PC-3 (cell line): ENCODE data around the gene CLSTN1. TPM values are rescaled to one million over a fixed set of nuclear protein-coding genes. Genes with fewer than 3 reads are reported as not detected.
A peak's percentile ranks its signal among the peaks of the same experiment; 100 is the strongest.

ENCODE experiments used
- ATAC-seq: fragments of 200-7000 bp; cut with Tn5 transposase; 2 replicates; pipeline ENCODE4 v1.9.1; 2020; ENCODE audit warnings: mild to moderate bottlenecking, moderate library complexity
- BruUV-seq: library from RNA; stranded (reverse); fragments of 400-500 nt; replicated peaks from 2 replicates; lab custom pipeline; 2021; lab: Mats Ljungman, UMichigan
- CTCF ChIA-PET: fragments of 300-600 bp; sonication (Branson Sonifier 250); formaldehyde crosslinking; loops from one replicate; lab custom pipeline; 2022; ENCODE audit warnings: antibody characterized with exemption; lab: Charles Lee
- POLR2A ChIA-PET: fragments of 300-600 bp; sonication (Branson Sonifier 250); formaldehyde crosslinking; loops from one replicate; lab custom pipeline; 2022; ENCODE audit warnings: antibody characterized with exemption; ENCODE audit not compliant: unreplicated experiment; lab: Charles Lee
- DNase-seq: peaks from one replicate; pipeline ENCODE4 v3.0.0-alpha.2; 2015
- H2AFZ ChIP-seq: fragments of 300-600 bp; sonication (generic); 2 replicates; pipeline ENCODE4 v1.6.0; 2016; ENCODE audit warnings: antibody characterized with exemption, low read length
- H3F3A ChIP-seq: fragments of 300-600 bp; sonication (generic); one replicate; pipeline ENCODE4 v1.6.0; 2017; ENCODE audit warnings: antibody characterized with exemption, low read length, control low read depth, mild to moderate bottlenecking; ENCODE audit not compliant: unreplicated experiment
- H3K27ac ChIP-seq: fragments of 300-600 bp; sonication (generic); 2 replicates; pipeline ENCODE4 v1.5.1; 2016; ENCODE audit warnings: mild to moderate bottlenecking, low read length
- H3K27me3 ChIP-seq: fragments of 300-600 bp; sonication (generic); 2 replicates; pipeline ENCODE4 v1.6.1; 2016; ENCODE audit warnings: low read length, mixed read lengths
- H3K36me3 ChIP-seq: fragments of 300-600 bp; sonication (generic); 2 replicates; pipeline ENCODE4 v1.6.1; 2016; ENCODE audit warnings: low read depth, mixed run types, low read length, mixed read lengths
- H3K4me1 ChIP-seq: fragments of 300-600 bp; sonication (generic); 2 replicates; pipeline ENCODE4 v1.5.1; 2016; ENCODE audit warnings: low read length; ENCODE audit not compliant: insufficient read depth
- H3K4me2 ChIP-seq: fragments of 300-600 bp; sonication (generic); 2 replicates; pipeline ENCODE4 v1.6.0; 2016; ENCODE audit warnings: low read length
- H3K4me3 ChIP-seq: fragments of 300-600 bp; sonication (generic); 2 replicates; pipeline ENCODE4 v1.5.1; 2016; ENCODE audit warnings: mild to moderate bottlenecking, low read length, mixed read lengths
- H3K79me2 ChIP-seq: fragments of 300-600 bp; sonication (generic); 2 replicates; pipeline ENCODE4 v1.6.1; 2017; ENCODE audit warnings: low read length, mixed read lengths
- H3K9ac ChIP-seq: fragments of 300-600 bp; sonication (generic); 2 replicates; pipeline ENCODE4 v1.6.0; 2016; ENCODE audit warnings: mild to moderate bottlenecking, low read length
- H3K9me2 ChIP-seq: fragments of 300-600 bp; sonication (generic); replicated peaks from 2 replicates; pipeline ENCODE4 v1.6.1; 2016; ENCODE audit warnings: mixed run types, low read length, mixed read lengths
- H3K9me3 ChIP-seq: fragments of 300-600 bp; sonication (generic); 2 replicates; pipeline ENCODE4 v1.6.1; 2016; ENCODE audit warnings: low read length, mixed read lengths
- H4K20me1 ChIP-seq: fragments of 300-600 bp; sonication (generic); 2 replicates; pipeline ENCODE4 v1.6.1; 2016; ENCODE audit warnings: low read length, mixed read lengths
- CTCF ChIP-seq: fragments of 300-600 bp; sonication (generic); conservative IDR thresholded peaks from 2 replicates; pipeline ENCODE4 v1.5.1; 2017; ENCODE audit warnings: antibody characterized with exemption, low read depth, mild to moderate bottlenecking, low read length
- EZH2 ChIP-seq: fragments of 300-600 bp; sonication (generic); IDR thresholded peaks from one replicate; pipeline ENCODE4 v1.6.1; 2017; ENCODE audit warnings: antibody characterized with exemption, mild to moderate bottlenecking, low read length; ENCODE audit not compliant: unreplicated experiment
- EZH2phosphoT487 ChIP-seq: fragments of 300-600 bp; sonication (generic); IDR thresholded peaks from 2 replicates; pipeline ENCODE4 v1.6.1; 2018; ENCODE audit warnings: mild to moderate bottlenecking, antibody characterized with exemption, low read length, borderline replicate concordance
- intact Hi-C: fragments of 100-400 bp; cut with micrococcal nuclease; formaldehyde crosslinking; loops from 2 replicates; pipeline ENCODE4 v1.9.0; 2023
- total RNA-seq: library from RNA; depleted of rRNA; stranded (reverse); fragments of >200 nt; gene quantifications from 2 replicates; pipeline ENCODE4 v1.2.3, GENCODE V29; 2014

Gene CLSTN1
- total RNA-seq, 1 experiment from 2014 or later: 98.3 TPM

GRCh38 chr1:9689011-9689706 lies 134.6 kb downstream of the CLSTN1 start:
- H2AFZ ChIP-seq: peak overlapping the region; percentile 98
- ChIA-PET POLR2A (no interaction called here), CTCF (interaction anchor here (0.6 kb wide), 1 partner anchor 126 kb away, joined by 5 read pairs; no protein-coding TSS in a partner anchor)

GRCh38 chr1:9688599-9688998 lies 135.2 kb downstream of the CLSTN1 start:
- TF ChIP-seq CTCF (no peak), EZH2 (no peak)
- Histone ChIP-seq H3K4me3 (peak overlapping the region; percentile 95), H3K4me2 (peak overlapping the region; percentile 100), H3K27ac (no peak overlapping the region), H3F3A (peaks cover 7% of the 10 kb centered on the region), H3K9me2 (no peaks in the 10 kb centered on the region), H4K20me1 (no peaks in the 10 kb centered on the region), H2AFZ (peak overlapping the region; percentile 98), H3K9me3 (no peaks in the 10 kb centered on the region), H3K9ac (peak overlapping the region; percentile 71), H3K36me3 (no peaks in the 10 kb centered on the region), H3K79me2 (no peaks in the 10 kb centered on the region), H3K4me1 (peaks cover 24% of the 10 kb centered on the region), H3K27me3 (no peaks in the 10 kb centered on the region)
- no TSS peak for BruUV-seq
- ATAC-seq (no peak), DNase-seq (no peak)
- POLR2A ChIA-PET: no interaction called here
- intact Hi-C loops: loop anchor here (5.0 kb wide), 1 partner anchor 61 kb away; no protein-coding TSS in a partner anchor
- CTCF ChIA-PET: interaction anchor here (0.6 kb wide), 1 partner anchor 125 kb away, joined by 5 read pairs; no protein-coding TSS in a partner anchor

More at GRCh38 chr1:9689011-9689706, 134.6 kb downstream of the CLSTN1 start:
- DNase-seq (peak; percentile 63), ATAC-seq (peak; percentile 72)
- no TSS peak for BruUV-seq
- no peaks in the 10 kb centered on the region for H3K9me2 ChIP-seq
- no peaks in the 10 kb centered on the region for H3K27me3 ChIP-seq
- no peaks in the 10 kb centered on the region for H3K36me3 ChIP-seq
- peaks cover 7% of the 10 kb centered on the region for H3F3A ChIP-seq
- H3K4me1 ChIP-seq: peaks cover 24% of the 10 kb centered on the region
- H3K79me2 ChIP-seq: no peaks in the 10 kb centered on the region
- peak overlapping the region; percentile 100 for H3K4me2 ChIP-seq
- H4K20me1 ChIP-seq: no peaks in the 10 kb centered on the region
- H3K9ac ChIP-seq: peak overlapping the region; percentile 71
- H3K27ac ChIP-seq: no peak overlapping the region
- H3K9me3 ChIP-seq: no peaks in the 10 kb centered on the region
- intact Hi-C loops: loop anchor here (5.0 kb wide), 1 partner anchor 62 kb away; no protein-coding TSS in a partner anchor
- peak overlapping the region; percentile 95 for H3K4me3 ChIP-seq
- TF ChIP-seq EZH2phosphoT487: no peak
- TF ChIP-seq CTCF: no peak
- no peak for TF ChIP-seq EZH2
